ENCODE measurements around the gene CCDC81. TPM values are rescaled to one million over a fixed set of nuclear protein-coding genes. Genes with fewer than 3 reads are reported as not detected.
"Not testable (repeated sequence)": the region's sequence is repeated elsewhere in the genome, so short reads cannot be mapped to it uniquely, and the experiment has no call there.

CCDC81 gene
- total RNA-seq, 2 experiments from 2014 or later = 0.81 to 0.84 TPM

GRCh38 chr11:86422371-86422770 lies 47.7 kb downstream of the CCDC81 start:
- CTCF ChIA-PET = no interaction called here
- H3K4me3 Mint-ChIP-seq = no peak overlapping the region
- peaks cover 6% of the 10 kb centered on the region for H3K9me3 Mint-ChIP-seq
- H3K36me3 Mint-ChIP-seq (ENCODE audit: low read depth) = peaks cover 2% of the 10 kb centered on the region
- no peaks in the 10 kb centered on the region for H3K27me3 Mint-ChIP-seq (ENCODE audit: low read depth)
- no peak for DNase-seq
- H3K27ac Mint-ChIP-seq = no peak overlapping the region
- peaks cover 3% of the 10 kb centered on the region for H3K4me1 Mint-ChIP-seq (ENCODE audit: low read depth)
- intact Hi-C loops (cut with micrococcal nuclease) = no loop called here

- intact Hi-C loops (cut with micrococcal nuclease); H3K9me3 Mint-ChIP-seq; H3K27me3 Mint-ChIP-seq (ENCODE audit: low read depth); H3K4me3 Mint-ChIP-seq; H3K4me1 Mint-ChIP-seq (ENCODE audit: low read depth); DNase-seq; H3K36me3 Mint-ChIP-seq (ENCODE audit: low read depth); H3K27ac Mint-ChIP-seq: not testable (repeated sequence)
- CTCF ChIA-PET = interaction anchor here (0.6 kb wide), 1 partner anchor 656 kb away, joined by 5 read pairs; no protein-coding TSS in a partner anchor
Measured at GRCh38 chr11:86423488-86423887, 48.8 kb downstream of the CCDC81 start.

- Mint-ChIP-seq H3K4me1 (ENCODE audit: low read depth) (no peaks in the 10 kb centered on the region), H3K27me3 (ENCODE audit: low read depth) (no peaks in the 10 kb centered on the region), H3K27ac (no peak overlapping the region), H3K36me3 (ENCODE audit: low read depth) (peaks cover 5% of the 10 kb centered on the region), H3K9me3 (peaks cover 8% of the 10 kb centered on the region), H3K4me3 (no peak overlapping the region)
- intact Hi-C loops (cut with micrococcal nuclease) = no loop called here
- CTCF ChIA-PET = no interaction called here
- no peak for DNase-seq
Measured at GRCh38 chr11:86427441-86427840, 52.8 kb downstream of the CCDC81 start.

- CTCF ChIA-PET = no interaction called here
- no peak overlapping the region for H3K4me3 Mint-ChIP-seq
- no peaks in the 10 kb centered on the region for H3K4me1 Mint-ChIP-seq (ENCODE audit: low read depth)
- DNase-seq = no peak
- no peaks in the 10 kb centered on the region for H3K27me3 Mint-ChIP-seq (ENCODE audit: low read depth)
- H3K9me3 Mint-ChIP-seq = peaks cover 7% of the 10 kb centered on the region
- intact Hi-C loops (cut with micrococcal nuclease) = no loop called here
- H3K36me3 Mint-ChIP-seq (ENCODE audit: low read depth) = peaks cover 7% of the 10 kb centered on the region
- no peak overlapping the region for H3K27ac Mint-ChIP-seq
Measured at GRCh38 chr11:86431258-86431657, 56.6 kb downstream of the CCDC81 start.

GRCh38 chr11:86433361-86434095 lies 58.8 kb downstream of the CCDC81 start:
- H3K27ac Mint-ChIP-seq; H3K36me3 Mint-ChIP-seq (ENCODE audit: low read depth); intact Hi-C loops (cut with micrococcal nuclease): not testable (repeated sequence)

GRCh38 chr11:86435711-86436110 lies 61.0 kb downstream of the CCDC81 start:
- H3K4me1 Mint-ChIP-seq (ENCODE audit: low read depth) = peaks cover 2% of the 10 kb centered on the region
- no peak overlapping the region for H3K4me3 Mint-ChIP-seq
- H3K36me3 Mint-ChIP-seq (ENCODE audit: low read depth) = peaks cover 5% of the 10 kb centered on the region
- no peaks in the 10 kb centered on the region for H3K27me3 Mint-ChIP-seq (ENCODE audit: low read depth)
- peaks cover 2% of the 10 kb centered on the region for H3K9me3 Mint-ChIP-seq
- intact Hi-C loops (cut with micrococcal nuclease) = no loop called here
- no peak overlapping the region for H3K27ac Mint-ChIP-seq
- CTCF ChIA-PET = interaction anchor here (0.9 kb wide), 1 partner anchor 21 kb away, joined by 3 read pairs; no protein-coding TSS in a partner anchor
- no peak for DNase-seq

More at GRCh38 chr11:86433361-86434095, 58.8 kb downstream of the CCDC81 start:
- H3K4me3 Mint-ChIP-seq; H3K4me1 Mint-ChIP-seq (ENCODE audit: low read depth); H3K27me3 Mint-ChIP-seq (ENCODE audit: low read depth); DNase-seq; CTCF ChIA-PET; H3K9me3 Mint-ChIP-seq: not testable (repeated sequence)

GRCh38 chr11:86438685-86439084 lies 64.0 kb downstream of the CCDC81 start:
- no peak for DNase-seq
- H3K27me3 Mint-ChIP-seq (ENCODE audit: low read depth) = no peaks in the 10 kb centered on the region
- H3K27ac Mint-ChIP-seq = no peak overlapping the region
- H3K9me3 Mint-ChIP-seq = no peaks in the 10 kb centered on the region
- no peaks in the 10 kb centered on the region for H3K36me3 Mint-ChIP-seq (ENCODE audit: low read depth)
- no peak overlapping the region for H3K4me3 Mint-ChIP-seq
- peaks cover 21% of the 10 kb centered on the region for H3K4me1 Mint-ChIP-seq (ENCODE audit: low read depth)
- CTCF ChIA-PET = no interaction called here
- intact Hi-C loops (cut with micrococcal nuclease) = no loop called here

- H3K27me3 Mint-ChIP-seq (ENCODE audit: low read depth) = no peaks in the 10 kb centered on the region
- H3K36me3 Mint-ChIP-seq (ENCODE audit: low read depth) = no peaks in the 10 kb centered on the region
- H3K9me3 Mint-ChIP-seq = no peaks in the 10 kb centered on the region
- intact Hi-C loops (cut with micrococcal nuclease) = loop anchor here (10.0 kb wide), 1 partner anchor 226 kb away; no protein-coding TSS in a partner anchor
- H3K4me3 Mint-ChIP-seq = no peak overlapping the region
- peaks cover 34% of the 10 kb centered on the region for H3K4me1 Mint-ChIP-seq (ENCODE audit: low read depth)
- CTCF ChIA-PET = interaction anchor here (1.4 kb wide), 1 partner anchor 52 kb away, joined by 3 read pairs; no protein-coding TSS in a partner anchor
- H3K27ac Mint-ChIP-seq = no peak overlapping the region
- DNase-seq = no peak
Measured at GRCh38 chr11:86440305-86440716, 65.6 kb downstream of the CCDC81 start.

- no peaks in the 10 kb centered on the region for H3K27me3 Mint-ChIP-seq (ENCODE audit: low read depth)
- H3K4me1 Mint-ChIP-seq (ENCODE audit: low read depth) = peaks cover 34% of the 10 kb centered on the region
- no peak for DNase-seq
- intact Hi-C loops (cut with micrococcal nuclease) = loop anchor here (10.0 kb wide), 1 partner anchor 226 kb away; no protein-coding TSS in a partner anchor
- H3K27ac Mint-ChIP-seq = no peak overlapping the region
- CTCF ChIA-PET = interaction anchor here (1.4 kb wide), 1 partner anchor 52 kb away, joined by 3 read pairs; no protein-coding TSS in a partner anchor
- no peaks in the 10 kb centered on the region for H3K36me3 Mint-ChIP-seq (ENCODE audit: low read depth)
- H3K4me3 Mint-ChIP-seq = no peak overlapping the region
- H3K9me3 Mint-ChIP-seq = no peaks in the 10 kb centered on the region
Measured at GRCh38 chr11:86440843-86441242, 66.2 kb downstream of the CCDC81 start.

- Mint-ChIP-seq H3K36me3 (ENCODE audit: low read depth) (no peaks in the 10 kb centered on the region), H3K9me3 (no peaks in the 10 kb centered on the region), H3K4me3 (no peak overlapping the region), H3K27me3 (ENCODE audit: low read depth) (no peaks in the 10 kb centered on the region), H3K4me1 (ENCODE audit: low read depth) (peaks cover 37% of the 10 kb centered on the region), H3K27ac (peak overlapping the region; percentile 48)
- DNase-seq = peak; percentile 32
- intact Hi-C loops (cut with micrococcal nuclease) = loop anchor here (10.0 kb wide), 1 partner anchor 228 kb away; no protein-coding TSS in a partner anchor
- CTCF ChIA-PET = interaction anchor here (0.8 to 1.0 kb wide), 2 partner anchors 9 to 48 kb away, joined by 3 read pairs; no protein-coding TSS in a partner anchor
Measured at GRCh38 chr11:86442420-86442819, 67.7 kb downstream of the CCDC81 start.

- Mint-ChIP-seq H3K4me3 (no peak overlapping the region), H3K9me3 (no peaks in the 10 kb centered on the region), H3K4me1 (ENCODE audit: low read depth) (peaks cover 37% of the 10 kb centered on the region), H3K27ac (peak overlapping the region; percentile 48), H3K36me3 (ENCODE audit: low read depth) (no peaks in the 10 kb centered on the region), H3K27me3 (ENCODE audit: low read depth) (no peaks in the 10 kb centered on the region)
- CTCF ChIA-PET = interaction anchor here (1.0 kb wide), 2 partner anchors 9 to 12 kb away, joined by 3 read pairs; no protein-coding TSS in a partner anchor
- intact Hi-C loops (cut with micrococcal nuclease) = loop anchor here (10.0 kb wide), 1 partner anchor 228 kb away; no protein-coding TSS in a partner anchor
- no peak for DNase-seq
Measured at GRCh38 chr11:86442827-86443226, 68.1 kb downstream of the CCDC81 start.

GRCh38 chr11:86443415-86443814 lies 68.7 kb downstream of the CCDC81 start:
- CTCF ChIA-PET = interaction anchor here (1.0 kb wide), 1 partner anchor 11 kb away, joined by 3 read pairs; no protein-coding TSS in a partner anchor
- Mint-ChIP-seq H3K4me3 (no peak overlapping the region), H3K27me3 (ENCODE audit: low read depth) (no peaks in the 10 kb centered on the region), H3K9me3 (no peaks in the 10 kb centered on the region), H3K4me1 (ENCODE audit: low read depth) (peaks cover 37% of the 10 kb centered on the region), H3K36me3 (ENCODE audit: low read depth) (no peaks in the 10 kb centered on the region), H3K27ac (peak overlapping the region; percentile 25)
- intact Hi-C loops (cut with micrococcal nuclease) = loop anchor here (10.0 kb wide), 1 partner anchor 229 kb away; no protein-coding TSS in a partner anchor
- DNase-seq = no peak
